ENCODE measurements around the gene VPS54.

DNA sequence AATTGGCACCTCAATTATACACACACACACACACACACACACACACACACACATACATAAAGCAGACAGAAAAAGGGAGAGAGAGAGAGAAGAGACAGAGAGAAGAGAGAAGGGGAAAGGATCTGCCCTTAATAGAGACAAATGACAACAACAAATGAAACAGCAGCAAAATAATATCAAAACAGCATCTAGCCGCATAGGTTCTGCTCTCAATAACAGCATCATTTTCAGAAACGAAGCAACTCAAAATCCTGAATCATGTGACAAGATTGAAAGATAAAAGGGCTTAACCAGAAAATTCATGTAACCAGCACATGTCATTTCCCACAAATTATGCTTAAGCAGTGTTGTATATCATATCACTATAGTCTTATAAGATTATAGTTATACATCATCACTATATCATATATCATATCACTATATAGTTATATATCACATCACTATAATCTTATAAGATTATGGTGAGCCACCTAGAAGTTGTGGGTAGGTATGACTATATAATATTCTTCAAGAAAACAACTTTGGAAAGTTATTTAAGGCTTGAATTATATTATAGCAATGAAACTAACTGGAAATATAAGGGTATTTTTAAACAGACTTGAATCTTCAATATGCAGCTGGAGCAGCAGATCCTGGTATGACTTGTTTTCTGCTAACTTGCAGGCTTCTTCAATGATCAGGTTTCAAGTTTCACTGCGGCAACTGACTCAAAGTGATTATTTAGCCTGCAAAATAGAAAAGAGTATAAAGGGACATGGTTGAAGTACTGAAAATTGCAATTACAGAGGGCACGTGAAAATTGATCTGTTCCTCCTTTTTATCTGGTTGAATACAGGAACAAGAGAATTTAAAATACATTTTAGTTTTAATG, 16.1 kb upstream of the VPS54 start:
- TF ChIP-seq, protein P1, sequence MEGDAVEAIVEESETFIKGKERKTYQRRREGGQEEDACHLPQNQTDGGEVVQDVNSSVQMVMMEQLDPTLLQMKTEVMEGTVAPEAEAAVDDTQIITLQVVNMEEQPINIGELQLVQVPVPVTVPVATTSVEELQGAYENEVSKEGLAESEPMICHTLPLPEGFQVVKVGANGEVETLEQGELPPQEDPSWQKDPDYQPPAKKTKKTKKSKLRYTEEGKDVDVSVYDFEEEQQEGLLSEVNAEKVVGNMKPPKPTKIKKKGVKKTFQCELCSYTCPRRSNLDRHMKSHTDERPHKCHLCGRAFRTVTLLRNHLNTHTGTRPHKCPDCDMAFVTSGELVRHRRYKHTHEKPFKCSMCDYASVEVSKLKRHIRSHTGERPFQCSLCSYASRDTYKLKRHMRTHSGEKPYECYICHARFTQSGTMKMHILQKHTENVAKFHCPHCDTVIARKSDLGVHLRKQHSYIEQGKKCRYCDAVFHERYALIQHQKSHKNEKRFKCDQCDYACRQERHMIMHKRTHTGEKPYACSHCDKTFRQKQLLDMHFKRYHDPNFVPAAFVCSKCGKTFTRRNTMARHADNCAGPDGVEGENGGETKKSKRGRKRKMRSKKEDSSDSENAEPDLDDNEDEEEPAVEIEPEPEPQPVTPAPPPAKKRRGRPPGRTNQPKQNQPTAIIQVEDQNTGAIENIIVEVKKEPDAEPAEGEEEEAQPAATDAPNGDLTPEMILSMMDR (IDR thresholded peaks at IDR 0.05) = no peak
- no peak for TF ChIP-seq POLR2A (IDR thresholded peaks at IDR 0.05)
